A549 treated with DMSO at 1 μM for 4 hours (cell line): ENCODE results near the gene ZNF431. TPM values are rescaled to one million over a fixed set of nuclear protein-coding genes. Genes with fewer than 3 reads are reported as not detected.

Experiments used
- total RNA-seq: library from RNA; stranded (reverse); fragments of 200-300 nt; extraction: Qiagen RNA extraction; gene quantifications from 5 replicates; pipeline ENCODE4 v1.2.3, GENCODE V29; 2022; ENCODE audit warnings: low read depth

The ZNF431 gene
- total RNA-seq = 2.5 to 6.2 TPM (median 3.0 TPM) in 5 replicates

DNA sequence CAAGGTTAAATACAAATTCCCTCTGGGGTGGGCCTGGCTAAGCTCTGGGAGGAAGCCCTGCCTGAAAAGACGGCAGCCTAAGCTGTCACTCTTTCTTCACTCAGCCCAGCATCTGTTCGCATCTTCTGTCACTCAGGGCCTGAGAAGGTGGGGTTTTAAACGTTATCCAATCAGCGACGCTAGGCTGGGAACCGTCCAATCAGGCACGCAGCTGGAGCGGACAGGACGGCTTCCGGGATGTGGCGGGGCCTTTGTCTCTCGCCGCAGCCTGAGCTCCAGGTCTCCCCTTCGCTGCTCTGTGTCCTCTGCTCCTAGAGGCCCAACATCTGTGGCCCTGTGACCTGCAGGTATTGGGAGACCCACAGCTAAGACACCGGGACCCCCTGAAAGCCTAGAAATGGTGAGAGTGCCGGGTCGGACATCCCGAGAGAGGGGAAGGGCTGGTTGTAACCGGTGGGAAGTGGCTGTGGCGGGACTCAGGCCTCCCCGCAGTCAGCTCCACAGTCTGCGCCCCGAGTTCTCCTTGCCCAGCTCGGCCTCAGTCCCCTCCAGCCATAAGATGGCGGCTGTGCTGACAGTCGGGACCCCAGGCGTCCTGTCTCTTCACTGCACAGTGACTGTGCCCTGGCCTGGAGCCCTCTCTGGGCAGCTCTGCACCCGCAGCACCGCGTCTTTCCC is at the start of gene ZNF431:
Gene ZNF431 (plus strand): TSS at position 254 of the 678 bp plus-strand sequence. CDS start 144 bp downstream, at position 398.

Other genes with a start within 250 kb of the ZNF431 start
- gene ZNF85, start 218.8 kb upstream of the ZNF431 start, total RNA-seq = 0.07 to 0.21 TPM (median 0.16 TPM) in 4 of 5 replicates, not detected in the other
- gene ZNF430, start 121.4 kb upstream of the ZNF431 start, total RNA-seq = 1.8 to 4.0 TPM (median 2.1 TPM) in 5 replicates
- gene ZNF714, start 59.8 kb upstream of the ZNF431 start, total RNA-seq = 2.7 to 4.0 TPM (median 3.8 TPM) in 5 replicates
- 0.75 to 1.3 TPM (median 1.2 TPM) in 5 replicates for gene ZNF708, start 187.4 kb downstream of the ZNF431 start, total RNA-seq
- gene ZNF738, start 217.0 kb downstream of the ZNF431 start, total RNA-seq = 0.60 to 1.0 TPM (median 0.88 TPM) in 5 replicates